K562 (cell line): ENCODE data around the gene AMH. TPM values are rescaled to one million over a fixed set of nuclear protein-coding genes. Genes with fewer than 3 reads are reported as not detected.

Experiments
- ATAC-seq: fragments of 200-7000 bp; cut with Tn5 transposase; 3 replicates; pipeline ENCODE4 v1.9.1; 2020; ENCODE audit warnings: moderate library complexity
- BruUV-seq: library from RNA; stranded (reverse); fragments of 400-500 nt; replicated peaks from 2 replicates; lab custom pipeline; 2021; lab: Mats Ljungman, UMichigan
- CTCF ChIA-PET: fragments of 300-600 bp; formaldehyde crosslinking; extraction: SDS; loops from one replicate; lab custom pipeline; 2021; ENCODE audit warnings: low intra/inter-chr PET ratio; lab: Yijun Ruan, JAX
- POLR2A ChIA-PET: fragments of 300-600, 350-650 bp; sonication (Branson Sonifier 250); formaldehyde crosslinking; extraction: SDS; loops from one replicate; lab custom pipeline; 2021; ENCODE audit warnings: antibody characterized with exemption, inconsistent platforms; lab: Yijun Ruan, JAX
- DNase-seq, 4 experiments: peaks; one replicate each; pipeline versions ENCODE4 v3.0.0 to v3.0.0-alpha.2; 2011 to 2018; ENCODE audit warnings: low spot score in 3 of 4, mixed read lengths in 3 of 4; ENCODE audit errors: extremely low read depth in 1 of 4
- FAIRE-seq: peaks from 2 replicates; lab custom pipeline; 2011; peaks lifted over from hg19 to GRCh38; lab: Jason Lieb, UNC
- H2AFZ ChIP-seq: 2 replicates; pipeline ENCODE4 v1.6.0; 2011; ENCODE audit warnings: low read depth, low read length, control low read depth, inconsistent platforms
- H3K27ac ChIP-seq: fragments of 200-600 bp; 3 replicates; pipeline ENCODE4 v1.8.0; 2011; ENCODE audit warnings: low read depth, mild to moderate bottlenecking, control low read depth, inconsistent platforms, low read length, moderate library complexity, mixed read lengths; ENCODE audit errors: extremely low read depth
- H3K27me3 ChIP-seq, 2 experiments: fragments of 300-600 bp in 1 of 2; 2 replicates in 1 of 2; 3 replicates in 1 of 2; pipeline versions ENCODE4 v1.6.0 to v1.8.0; 2011; ENCODE audit warnings: inconsistent platforms in 2 of 2, low read length in 2 of 2, mild to moderate bottlenecking in 1 of 2, mixed read lengths in 1 of 2, moderate library complexity in 1 of 2; ENCODE audit not compliant: control insufficient read depth in 2 of 2, insufficient read depth in 2 of 2
- H3K36me3 ChIP-seq: fragments of 300-600 bp; 3 replicates; pipeline ENCODE4 v1.8.0; 2011; ENCODE audit warnings: mild to moderate bottlenecking, low read length, inconsistent platforms; ENCODE audit not compliant: control insufficient read depth, insufficient read depth
- H3K4me1 ChIP-seq, 2 experiments: fragments of 200-600 bp in 1 of 2; replicated peaks in 1 of 2; 2 replicates in 1 of 2; 3 replicates in 1 of 2; pipeline versions ENCODE4 v1.5.1 to v1.8.0; 2011; ENCODE audit warnings: inconsistent platforms in 2 of 2, low read length in 2 of 2, mild to moderate bottlenecking in 1 of 2, mixed read lengths in 1 of 2, moderate library complexity in 1 of 2; ENCODE audit not compliant: control insufficient read depth in 2 of 2, insufficient read depth in 2 of 2
- H3K4me2 ChIP-seq: 2 replicates; pipeline ENCODE4 v1.6.1; 2011; ENCODE audit warnings: low read length, control low read depth, inconsistent platforms, mixed read lengths; ENCODE audit not compliant: insufficient read depth
- H3K4me3 ChIP-seq: fragments of 200-600 bp; sonication (generic), shearing (Covaris generic); 2 replicates; pipeline ENCODE4 v1.5.1; 2016; ENCODE audit warnings: control low read depth, inconsistent platforms
- H3K79me2 ChIP-seq: fragments of 200-600 bp; 3 replicates; pipeline ENCODE4 v1.8.0; 2011; ENCODE audit warnings: low read length, inconsistent platforms; ENCODE audit not compliant: control insufficient read depth, insufficient read depth
- H3K9ac ChIP-seq, 2 experiments: 2 replicates each; pipeline versions ENCODE4 v1.6.0 to v1.6.1; 2011; ENCODE audit warnings: low read depth in 2 of 2, low read length in 2 of 2, control low read depth in 1 of 2, inconsistent platforms in 1 of 2, mild to moderate bottlenecking in 1 of 2, mixed read lengths in 1 of 2; ENCODE audit not compliant: insufficient read depth in 1 of 2
- H3K9me1 ChIP-seq: one replicate; pipeline ENCODE4 v1.6.0; 2011; ENCODE audit warnings: inconsistent platforms, mild to moderate bottlenecking, low read length, moderate library complexity; ENCODE audit not compliant: control insufficient read depth, insufficient read depth
- H3K9me3 ChIP-seq: replicated peaks from 2 replicates; pipeline ENCODE4 v1.5.1; 2011; ENCODE audit warnings: low read depth, low read length, inconsistent platforms; ENCODE audit not compliant: control insufficient read depth, insufficient read depth
- H4K20me1 ChIP-seq: replicated peaks from 2 replicates; pipeline ENCODE4 v1.6.1; 2011; ENCODE audit warnings: low read length, inconsistent platforms, mixed read lengths; ENCODE audit not compliant: control insufficient read depth, insufficient read depth
- HDGF ChIP-seq: fragments of 450-650 bp; IDR thresholded peaks from 2 replicates; pipeline ENCODE4 v1.6.1; 2016
- POLR2A ChIP-seq: fragments of 450-650 bp; conservative IDR thresholded peaks from 2 replicates; pipeline ENCODE4 v1.6.1; 2016
- POLR2AphosphoS2 ChIP-seq: IDR thresholded peaks from 2 replicates; pipeline ENCODE4 v1.6.1; 2012; ENCODE audit warnings: low read length, improper control_type of control experiment
- POLR2G ChIP-seq: fragments of 200-400 bp; formaldehyde crosslinking; IDR thresholded peaks from 2 replicates; pipeline ENCODE4 v1.6.1; 2017; ENCODE audit warnings: low read depth, mild to moderate bottlenecking, antibody characterized with exemption, low read length, moderate library complexity
- RBM22 ChIP-seq: fragments of 200-400 bp; formaldehyde crosslinking; IDR thresholded peaks from 2 replicates; pipeline ENCODE4 v1.6.1; 2018; ENCODE audit warnings: low read length, low read depth; ENCODE audit not compliant: poor library complexity, severe bottlenecking
- STAG1 ChIP-seq: sonication (generic); formaldehyde crosslinking; IDR thresholded peaks from 2 replicates; pipeline ENCODE4 v1.5.0; 2020; ENCODE audit warnings: missing genetic modification reagents, borderline replicate concordance
- WGBS: fragments of 100-300 bp; shearing (Covaris generic); methylation state at CpG from one replicate; pipeline ENCODE4 v1.1.6; 2016; ENCODE audit warnings: low coverage, mixed read lengths; ENCODE audit not compliant: insufficient coverage; ENCODE audit errors: missing lambda C conversion rate; 5-methylcytosine and 5-hydroxymethylcytosine counted together
- in situ Hi-C: fragments of 300-500 bp; cut with MboI; formaldehyde crosslinking; loops from 4 replicates; pipeline ENCODE4 v1.15.0; 2018; ENCODE audit warnings: inconsistent platforms, mixed read lengths
- intact Hi-C: fragments of 100-400 bp; cut with micrococcal nuclease; formaldehyde crosslinking; loops from 2 replicates; pipeline ENCODE4 v1.14.2; 2022
- polyA plus RNA-seq, 8 experiments: library from polyadenylated mRNA; depleted of rRNA in 4 of 8; stranded (reverse) in 5 of 8; unstranded in 3 of 8; fragments of >200 nt; fragmentation: Nextera tagmentation in 2 of 8; fragmentation: Illumina TruSeq in 1 of 8; extraction: Ambion mirVana in 2 of 8; extraction: Trizol in 1 of 8; gene quantifications; 2 replicates each; pipeline versions ENCODE4 v1.2.1 to v1.2.3, GENCODE V29; 2011 to 2014; ENCODE audit warnings: inconsistent platforms in 1 of 8, missing spikeins in 1 of 8
- total RNA-seq, 7 experiments: library from RNA; depleted of rRNA in 6 of 7; stranded (reverse); fragments of >200 nt in 6 of 7; fragmentation: Illumina TruSeq in 2 of 7; extraction: Trizol in 2 of 7; gene quantifications; 2 replicates each; pipeline versions ENCODE4 v1.2.1 to v1.2.3, GENCODE V29; 2011 to 2021; ENCODE audit warnings: low replicate concordance in 1 of 7

The AMH gene
- total and polyA plus RNA-seq, 9 of the 15 experiments (the other 6 are each of a cell fraction or from before 2014, with no cell fraction given), result 0.29 to 27.4 (median 2.6) TPM; not detected in 2

GRCh38 chr19:2229103-2230032 is 19.8 kb upstream of the AMH start:
- H3K36me3 ChIP-seq, result peaks cover 93% of the 10 kb centered on the region; the same call in 2 of the 3 replicates
- no peak overlapping the region for H3K4me3 ChIP-seq
- H3K27ac ChIP-seq, result no peak overlapping the region; the same call in 2 of the 3 replicates
- ChIA-PET POLR2A (interaction anchor here (1.0 to 1.9 kb wide), 5 partner anchors 8 to 74 kb away, joined by 3 to 9 read pairs (median 3); no protein-coding TSS in a partner anchor), CTCF (no interaction called here)
- no TSS peak for BruUV-seq
- H3K9me3 ChIP-seq, result no peaks in the 10 kb centered on the region
- peaks cover 0 to 67% of the 10 kb centered on the region in 2 experiments; a peak in 2 of 5 replicates for H3K4me1 ChIP-seq
- in situ Hi-C loops (loop anchor here (10.0 kb wide), 1 partner anchor 85 kb away; no protein-coding TSS in a partner anchor), intact Hi-C loops (no loop called here)
- DNase-seq (no peak), FAIRE-seq (no peak), ATAC-seq (no peak)
- 0 out of 2 replicates have a peak, but pooled peaks cover 7% of the 10 kb centered on the region for H4K20me1 ChIP-seq
- no peaks in the 10 kb centered on the region for H3K27me3 ChIP-seq
- H3K4me2 ChIP-seq, result no peak overlapping the region
- TF ChIP-seq POLR2G, result peak; percentile 43; the same call in 1 of the 2 replicates
- peak; percentile 65; the same call in 1 of the 2 replicates for TF ChIP-seq POLR2AphosphoS2
- 0 out of 2 replicates have a peak, but pooled peaks have one; percentile 23 for TF ChIP-seq POLR2A
- TF ChIP-seq HDGF, result no peak
- peak; percentile 89 for TF ChIP-seq RBM22
- no peak for TF ChIP-seq STAG1 (CRISPR knock-in tag)
- H3K9ac ChIP-seq, result peak overlapping the region in 1 of 2 experiments; percentile 35; a peak in 1 of 4 replicates
- 95% methylated on average over 33 of the region's 45 CpGs for WGBS
- H3K9me1 ChIP-seq, result no peaks in the 10 kb centered on the region
- no peak overlapping the region for H2AFZ ChIP-seq
- H3K79me2 ChIP-seq, result peaks cover 21% of the 10 kb centered on the region
